GM12801 (cell line): Measurements from ENCODE around the gene EFHD2.

Experiments
- TF ChIP-seq, protein P1 (sequence below): IDR thresholded peaks from one replicate; pipeline ENCODE4 v1.5.1; 2011; ENCODE audit warnings: control low read depth; ENCODE audit not compliant: insufficient read length; ENCODE audit errors: extremely low read depth

EFHD2 gene

DNA sequence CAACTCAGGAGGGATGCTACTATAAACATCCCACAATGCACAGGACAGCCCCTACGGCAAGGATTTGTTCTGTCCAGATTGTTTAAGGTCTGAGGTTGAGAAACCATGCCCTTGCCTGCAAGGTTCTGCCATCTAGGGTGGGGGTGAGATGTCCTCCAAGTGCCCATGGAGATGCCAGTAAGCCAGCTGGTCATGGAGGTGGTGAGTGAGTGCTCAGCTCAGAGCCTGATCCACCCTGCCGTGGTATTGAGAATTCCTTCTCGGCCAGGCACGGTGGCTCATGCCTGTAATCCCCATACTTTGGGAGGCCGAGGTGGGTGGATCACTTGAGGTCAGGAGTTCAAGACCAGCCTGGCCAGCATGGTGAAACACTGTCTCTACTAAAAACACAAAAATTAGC is 15.3 kb downstream of the EFHD2 start:
- TF ChIP-seq, protein P1, sequence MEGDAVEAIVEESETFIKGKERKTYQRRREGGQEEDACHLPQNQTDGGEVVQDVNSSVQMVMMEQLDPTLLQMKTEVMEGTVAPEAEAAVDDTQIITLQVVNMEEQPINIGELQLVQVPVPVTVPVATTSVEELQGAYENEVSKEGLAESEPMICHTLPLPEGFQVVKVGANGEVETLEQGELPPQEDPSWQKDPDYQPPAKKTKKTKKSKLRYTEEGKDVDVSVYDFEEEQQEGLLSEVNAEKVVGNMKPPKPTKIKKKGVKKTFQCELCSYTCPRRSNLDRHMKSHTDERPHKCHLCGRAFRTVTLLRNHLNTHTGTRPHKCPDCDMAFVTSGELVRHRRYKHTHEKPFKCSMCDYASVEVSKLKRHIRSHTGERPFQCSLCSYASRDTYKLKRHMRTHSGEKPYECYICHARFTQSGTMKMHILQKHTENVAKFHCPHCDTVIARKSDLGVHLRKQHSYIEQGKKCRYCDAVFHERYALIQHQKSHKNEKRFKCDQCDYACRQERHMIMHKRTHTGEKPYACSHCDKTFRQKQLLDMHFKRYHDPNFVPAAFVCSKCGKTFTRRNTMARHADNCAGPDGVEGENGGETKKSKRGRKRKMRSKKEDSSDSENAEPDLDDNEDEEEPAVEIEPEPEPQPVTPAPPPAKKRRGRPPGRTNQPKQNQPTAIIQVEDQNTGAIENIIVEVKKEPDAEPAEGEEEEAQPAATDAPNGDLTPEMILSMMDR = no peak

DNA sequence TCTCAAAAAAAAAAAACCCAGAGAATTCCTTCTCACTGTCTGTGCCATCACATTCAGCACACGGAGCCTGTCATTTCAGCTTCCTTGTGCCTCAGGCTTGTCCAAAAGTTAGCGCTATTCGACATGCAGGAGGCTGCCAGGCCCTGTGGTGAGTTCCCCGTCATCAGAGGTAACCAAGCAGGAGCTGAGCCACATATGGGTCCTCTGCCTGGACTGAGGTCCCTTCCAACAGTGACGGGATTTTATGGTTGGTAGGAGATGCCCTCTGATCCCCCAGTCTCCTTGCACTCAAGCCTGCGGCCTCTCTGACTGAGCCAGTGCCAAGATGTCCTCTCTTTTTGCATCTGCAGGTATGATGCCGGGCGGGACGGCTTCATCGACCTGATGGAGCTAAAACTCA is 15.8 kb downstream of the EFHD2 start:
- TF ChIP-seq, protein P1 = no peak

DNA sequence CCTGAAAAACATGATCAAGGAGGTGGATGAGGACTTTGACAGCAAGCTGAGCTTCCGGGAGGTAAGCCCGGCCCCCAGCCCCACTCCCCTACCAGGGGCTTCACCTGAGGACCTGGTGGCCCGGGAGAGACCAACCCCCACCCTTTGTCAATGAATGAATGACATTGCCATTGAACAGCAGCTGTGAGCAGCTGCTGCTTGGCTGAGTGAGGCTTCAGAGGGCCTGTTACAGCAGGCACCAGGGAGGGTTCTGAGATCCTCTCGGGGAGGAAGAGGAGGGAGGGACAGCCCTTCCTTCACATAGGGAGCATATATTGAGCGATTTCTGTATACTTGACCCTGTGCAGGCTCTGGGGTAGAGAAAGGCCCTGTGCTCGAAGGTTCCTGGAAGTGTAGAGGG is 16.3 kb downstream of the EFHD2 start:
- TF ChIP-seq, protein P1 = no peak

DNA sequence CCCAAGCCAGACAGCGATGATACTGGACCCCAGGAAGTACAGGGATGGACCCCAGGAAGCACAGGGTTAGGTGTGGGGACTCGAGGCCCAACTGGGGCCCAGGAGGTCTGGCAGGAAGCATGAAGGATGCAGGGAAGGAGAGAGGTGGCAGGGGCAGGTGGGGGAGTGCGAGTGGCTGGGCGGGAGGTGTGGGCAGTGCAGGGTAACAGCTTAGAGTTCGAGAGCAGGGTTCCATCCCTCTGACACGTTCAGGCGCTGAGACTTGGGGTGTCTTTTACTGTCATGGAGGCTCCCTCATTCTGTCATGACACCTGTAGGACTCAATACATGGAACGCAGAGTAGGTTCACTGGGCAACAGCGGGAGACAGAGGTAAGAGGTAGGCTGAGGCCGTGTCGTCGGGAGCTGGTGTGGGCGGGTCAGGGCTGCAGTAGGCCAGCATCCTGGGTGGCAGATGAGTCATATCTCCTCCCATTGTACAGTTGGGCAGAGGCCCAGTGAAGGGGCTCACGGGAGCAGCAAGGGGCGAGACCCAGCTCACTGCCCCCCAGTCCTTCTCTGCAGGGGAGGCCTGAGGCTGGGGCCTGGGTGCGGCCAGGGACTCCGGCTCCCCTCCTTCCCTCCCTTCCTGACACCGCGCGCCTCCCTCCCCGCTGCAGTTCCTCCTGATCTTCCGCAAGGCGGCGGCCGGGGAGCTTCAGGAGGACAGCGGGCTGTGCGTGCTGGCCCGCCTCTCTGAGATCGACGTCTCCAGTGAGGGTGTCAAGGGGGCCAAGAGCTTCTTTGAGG is 17.0 kb downstream of the EFHD2 start:
- TF ChIP-seq, protein P1 = no peak

GRCh38 chr1:15427280-15427666 is 17.6 kb downstream of the EFHD2 start:
- TF ChIP-seq, protein P1 = no peak

- TF ChIP-seq, protein P1 = no peak
Observed at GRCh38 chr1:15428815-15429435, 19.2 kb downstream of the EFHD2 start.

DNA sequence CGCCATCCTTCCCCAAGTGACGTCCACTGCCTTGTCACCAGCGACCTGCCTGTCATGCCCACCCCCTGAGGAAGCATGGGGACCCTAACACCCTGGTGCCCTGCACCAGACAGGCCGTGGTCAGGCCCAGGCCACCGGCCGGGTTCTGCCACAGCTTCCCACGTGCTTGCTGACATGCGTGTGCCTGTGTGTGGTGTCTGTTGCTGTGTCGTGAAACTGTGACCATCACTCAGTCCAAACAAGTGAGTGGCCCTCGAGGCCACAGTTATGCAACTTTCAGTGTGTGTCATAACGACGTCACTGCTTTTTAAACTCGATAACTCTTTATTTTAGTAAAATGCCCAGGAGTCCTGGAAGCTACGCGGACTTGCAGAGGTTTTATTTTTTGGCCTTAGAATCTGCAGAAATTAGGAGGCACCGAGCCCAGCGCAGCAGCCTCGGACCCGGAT is 20.0 kb downstream of the EFHD2 start:
- TF ChIP-seq, protein P1 = no peak
